ENCODE results near the gene THADA.

The THADA gene

GRCh38 chr2:43542285-43542933 lies 53.4 kb downstream of the THADA start:
- H3K27ac ChIP-seq (ENCODE audit: low read depth, low read length): no peak overlapping the region
- no peaks in the 10 kb centered on the region for H4K20me1 ChIP-seq (ENCODE audit: control insufficient read depth, insufficient read depth, low read depth, low read length)
- H3F3A ChIP-seq (ENCODE audit: control insufficient read depth, insufficient read depth): no peaks in the 10 kb centered on the region
- no peak overlapping the region for H3K4me3 ChIP-seq (ENCODE audit: low read length)
- no peaks in the 10 kb centered on the region for H3K9me3 ChIP-seq (ENCODE audit: control insufficient read depth, insufficient read depth, low read length)
- peaks cover 3% of the 10 kb centered on the region for H3K4me1 ChIP-seq (ENCODE audit: control insufficient read depth, low read length)
- H3K4me2 ChIP-seq (ENCODE audit: low read length): no peak overlapping the region
- TF ChIP-seq EZH2phosphoT487 (IDR thresholded peaks at IDR 0.05; ENCODE audit: borderline replicate concordance, low read length) (no peak), CTCF (IDR thresholded peaks at IDR 0.05; ENCODE audit: low read depth, low read length, poor library complexity, severe bottlenecking) (peak; percentile 61)
- H3K36me3 ChIP-seq (ENCODE audit: control insufficient read depth, low read length): peaks cover 24% of the 10 kb centered on the region
- no peaks in the 10 kb centered on the region for H3K79me2 ChIP-seq (ENCODE audit: control insufficient read depth, low read length)
- H3K9me2 ChIP-seq (replicated peaks; ENCODE audit: control insufficient read depth, low read length): no peaks in the 10 kb centered on the region
- H3K27me3 ChIP-seq (ENCODE audit: control insufficient read depth, low read length): no peaks in the 10 kb centered on the region

GRCh38 chr2:43541165-43541564 lies 54.7 kb downstream of the THADA start:
- TF ChIP-seq EZH2phosphoT487 (IDR thresholded peaks at IDR 0.05; ENCODE audit: borderline replicate concordance, low read length) (no peak), CTCF (IDR thresholded peaks at IDR 0.05; ENCODE audit: low read depth, low read length, poor library complexity, severe bottlenecking) (no peak)
- H3K27ac ChIP-seq (ENCODE audit: low read depth, low read length): no peak overlapping the region

GRCh38 chr2:43540021-43540779 lies 55.6 kb downstream of the THADA start:
- Histone ChIP-seq H3K4me3 (ENCODE audit: low read length) (no peak overlapping the region), H3K27me3 (ENCODE audit: control insufficient read depth, low read length) (no peaks in the 10 kb centered on the region), H3K4me1 (ENCODE audit: control insufficient read depth, low read length) (peaks cover 9% of the 10 kb centered on the region), H3K36me3 (ENCODE audit: control insufficient read depth, low read length) (peaks cover 34% of the 10 kb centered on the region), H3K27ac (ENCODE audit: low read depth, low read length) (no peak overlapping the region), H4K20me1 (ENCODE audit: control insufficient read depth, insufficient read depth, low read depth, low read length) (no peaks in the 10 kb centered on the region), H3K4me2 (ENCODE audit: low read length) (no peak overlapping the region), H3F3A (ENCODE audit: control insufficient read depth, insufficient read depth) (no peaks in the 10 kb centered on the region), H3K9me3 (ENCODE audit: control insufficient read depth, insufficient read depth, low read length) (no peaks in the 10 kb centered on the region), H3K9me2 (replicated peaks; ENCODE audit: control insufficient read depth, low read length) (no peaks in the 10 kb centered on the region), H3K79me2 (ENCODE audit: control insufficient read depth, low read length) (no peaks in the 10 kb centered on the region)
- TF ChIP-seq CTCF (IDR thresholded peaks at IDR 0.05; ENCODE audit: low read depth, low read length, poor library complexity, severe bottlenecking) (no peak), EZH2phosphoT487 (IDR thresholded peaks at IDR 0.05; ENCODE audit: borderline replicate concordance, low read length) (no peak)

More at GRCh38 chr2:43541165-43541564, 54.7 kb downstream of the THADA start:
- no peaks in the 10 kb centered on the region for H3F3A ChIP-seq (ENCODE audit: control insufficient read depth, insufficient read depth)
- H3K27me3 ChIP-seq (ENCODE audit: control insufficient read depth, low read length): no peaks in the 10 kb centered on the region
- no peaks in the 10 kb centered on the region for H3K9me2 ChIP-seq (replicated peaks; ENCODE audit: control insufficient read depth, low read length)
- no peaks in the 10 kb centered on the region for H4K20me1 ChIP-seq (ENCODE audit: control insufficient read depth, insufficient read depth, low read depth, low read length)
- peaks cover 9% of the 10 kb centered on the region for H3K4me1 ChIP-seq (ENCODE audit: control insufficient read depth, low read length)
- H3K36me3 ChIP-seq (ENCODE audit: control insufficient read depth, low read length): peaks cover 30% of the 10 kb centered on the region
- no peak overlapping the region for H3K4me2 ChIP-seq (ENCODE audit: low read length)
- no peak overlapping the region for H3K4me3 ChIP-seq (ENCODE audit: low read length)
- H3K79me2 ChIP-seq (ENCODE audit: control insufficient read depth, low read length): no peaks in the 10 kb centered on the region
- H3K9me3 ChIP-seq (ENCODE audit: control insufficient read depth, insufficient read depth, low read length): no peaks in the 10 kb centered on the region

Data from DOHH2 (cell line).